ENCODE measurements around the gene SUFU.

GRCh38 chr10:102661658-102662028 lies 157.9 kb downstream of the SUFU start:
- no peak for TF ChIP-seq CTCF (IDR thresholded peaks at IDR 0.05 in 8 of 11, conservative IDR thresholded peaks at IDR 0.05 in 3 of 11)
- TF ChIP-seq POLR2A (IDR thresholded peaks at IDR 0.05): no peak
- no peak for TF ChIP-seq POLR2AphosphoS5 (IDR thresholded peaks at IDR 0.05)

Data from spleen (tissue), 7 donors.